ENCODE measurements around the gene PLSCR3.

- TF ChIP-seq POLR2A (IDR thresholded peaks at IDR 0.05) (no peak), CTCF (IDR thresholded peaks at IDR 0.05) (no peak)
Observed at GRCh38 chr17:7408863-7409262, 14.5 kb upstream of the PLSCR3 start.

All from uterus (tissue), 2 donors.